A549 (cell line): ENCODE measurements around the gene MGAT5.
A peak's percentile ranks its signal among the peaks of the same experiment; 100 is the strongest.

Experiments
- MAFK ChIP-seq: fragments of 450-650 bp; IDR thresholded peaks from 2 replicates; pipeline ENCODE4 v1.6.1; 2014; ENCODE audit not compliant: partially characterized antibody
- PHF8 ChIP-seq: fragments of 200-600 bp; sonication (generic); IDR thresholded peaks from 2 replicates; pipeline ENCODE4 v1.6.1; 2016; ENCODE audit warnings: low read depth, mild to moderate bottlenecking, antibody characterized with exemption, moderate library complexity, borderline replicate concordance
- RFX5 ChIP-seq: fragments of 450-650 bp; IDR thresholded peaks from 2 replicates; pipeline ENCODE4 v1.7.1; 2014; ENCODE audit warnings: antibody characterized with exemption, mild to moderate bottlenecking, moderate library complexity
- TF ChIP-seq, protein P1 (sequence below): fragments of >200 bp; sonication (Bioruptor Twin); formaldehyde crosslinking; IDR thresholded peaks from 3 replicates; pipeline ENCODE4 v1.5.1; 2016

DNA sequence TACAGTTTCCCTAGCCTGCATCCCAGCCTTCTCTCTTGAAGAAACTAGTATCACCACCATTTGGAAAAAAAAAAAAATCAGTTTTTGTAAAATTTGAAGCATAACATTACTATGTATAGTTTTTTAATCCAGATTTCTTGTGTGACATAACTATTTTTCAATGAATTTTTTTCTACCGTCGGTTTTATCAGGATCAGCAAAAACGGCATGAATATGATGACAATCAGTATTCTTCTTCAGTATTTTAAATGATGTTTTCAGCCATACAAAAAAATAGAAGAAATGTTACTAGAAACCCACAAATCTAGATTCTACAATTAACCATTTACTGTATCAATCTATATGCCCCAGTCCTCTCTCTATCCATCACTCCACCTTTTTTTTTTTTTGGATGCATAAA is 103.9 kb downstream of the MGAT5 start:
- TF ChIP-seq MAFK (peak; percentile 12), RFX5 (no peak), PHF8 (no peak)
- TF ChIP-seq, protein P1, sequence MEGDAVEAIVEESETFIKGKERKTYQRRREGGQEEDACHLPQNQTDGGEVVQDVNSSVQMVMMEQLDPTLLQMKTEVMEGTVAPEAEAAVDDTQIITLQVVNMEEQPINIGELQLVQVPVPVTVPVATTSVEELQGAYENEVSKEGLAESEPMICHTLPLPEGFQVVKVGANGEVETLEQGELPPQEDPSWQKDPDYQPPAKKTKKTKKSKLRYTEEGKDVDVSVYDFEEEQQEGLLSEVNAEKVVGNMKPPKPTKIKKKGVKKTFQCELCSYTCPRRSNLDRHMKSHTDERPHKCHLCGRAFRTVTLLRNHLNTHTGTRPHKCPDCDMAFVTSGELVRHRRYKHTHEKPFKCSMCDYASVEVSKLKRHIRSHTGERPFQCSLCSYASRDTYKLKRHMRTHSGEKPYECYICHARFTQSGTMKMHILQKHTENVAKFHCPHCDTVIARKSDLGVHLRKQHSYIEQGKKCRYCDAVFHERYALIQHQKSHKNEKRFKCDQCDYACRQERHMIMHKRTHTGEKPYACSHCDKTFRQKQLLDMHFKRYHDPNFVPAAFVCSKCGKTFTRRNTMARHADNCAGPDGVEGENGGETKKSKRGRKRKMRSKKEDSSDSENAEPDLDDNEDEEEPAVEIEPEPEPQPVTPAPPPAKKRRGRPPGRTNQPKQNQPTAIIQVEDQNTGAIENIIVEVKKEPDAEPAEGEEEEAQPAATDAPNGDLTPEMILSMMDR: no peak
